CD4-positive, alpha-beta T cell treated with Interferon gamma for 1 hour (primary cell): ENCODE data around the gene PTX4.
"Not testable (repeated sequence)": the region's sequence is repeated elsewhere in the genome, so short reads cannot be mapped to it uniquely, and the experiment has no call there.

Experiments used
- DNase-seq: peaks from one replicate; pipeline ENCODE4 v3.0.0-alpha.2; 2020

PTX4 gene

GRCh38 chr16:1478937-1479336 is 9.8 kb downstream of the PTX4 start:
- DNase-seq = not testable (repeated sequence)

- DNase-seq = no peak
Measured at GRCh38 chr16:1477033-1477432, 11.7 kb downstream of the PTX4 start.

GRCh38 chr16:1475552-1476114 is 13.1 kb downstream of the PTX4 start:
- DNase-seq = no peak

- DNase-seq = peak; percentile 83
Measured at GRCh38 chr16:1474796-1475551, 13.8 kb downstream of the PTX4 start, which contains the start of gene CLCN7. Gene CLCN7 (minus strand): TSS chr16:1475028. CDS start chr16:1474974, 54 bp downstream.

DNA sequence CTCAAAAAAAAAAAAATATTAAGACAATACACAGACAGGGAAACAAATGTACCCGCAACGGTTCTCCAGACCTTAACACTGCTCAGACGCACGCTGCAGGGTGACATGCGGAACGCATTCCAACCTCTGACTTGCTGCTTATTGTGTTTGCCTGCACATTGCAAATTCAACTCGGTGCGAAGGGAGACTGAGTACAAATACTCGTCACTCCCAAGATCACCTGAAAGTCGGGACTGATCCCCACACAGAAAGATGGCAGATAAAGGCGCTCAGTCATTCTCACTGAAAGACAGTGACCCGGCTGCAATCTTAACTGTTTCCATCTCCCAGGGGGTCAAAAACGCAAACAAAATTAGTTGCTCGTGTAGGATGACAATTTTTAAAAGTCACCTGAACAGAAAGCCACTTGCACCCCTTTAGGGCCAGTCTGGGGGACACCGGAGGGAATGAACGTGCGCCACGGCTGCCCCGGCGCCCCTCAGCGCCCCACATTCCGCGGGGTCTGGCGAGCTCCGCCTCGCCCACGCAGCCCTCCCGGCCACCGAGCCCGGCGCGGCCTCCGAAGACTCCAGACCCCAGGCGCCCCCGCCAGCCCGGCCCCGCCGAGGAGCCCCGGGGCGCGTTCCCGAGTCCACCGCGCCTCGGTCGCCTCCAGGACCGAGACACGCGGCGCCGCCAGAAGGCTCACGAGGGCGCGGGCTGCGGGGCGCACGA is 14.5 kb downstream of the PTX4 start:
- no peak for DNase-seq

GRCh38 chr16:1472974-1473373 is 15.8 kb downstream of the PTX4 start:
- no peak for DNase-seq

DNA sequence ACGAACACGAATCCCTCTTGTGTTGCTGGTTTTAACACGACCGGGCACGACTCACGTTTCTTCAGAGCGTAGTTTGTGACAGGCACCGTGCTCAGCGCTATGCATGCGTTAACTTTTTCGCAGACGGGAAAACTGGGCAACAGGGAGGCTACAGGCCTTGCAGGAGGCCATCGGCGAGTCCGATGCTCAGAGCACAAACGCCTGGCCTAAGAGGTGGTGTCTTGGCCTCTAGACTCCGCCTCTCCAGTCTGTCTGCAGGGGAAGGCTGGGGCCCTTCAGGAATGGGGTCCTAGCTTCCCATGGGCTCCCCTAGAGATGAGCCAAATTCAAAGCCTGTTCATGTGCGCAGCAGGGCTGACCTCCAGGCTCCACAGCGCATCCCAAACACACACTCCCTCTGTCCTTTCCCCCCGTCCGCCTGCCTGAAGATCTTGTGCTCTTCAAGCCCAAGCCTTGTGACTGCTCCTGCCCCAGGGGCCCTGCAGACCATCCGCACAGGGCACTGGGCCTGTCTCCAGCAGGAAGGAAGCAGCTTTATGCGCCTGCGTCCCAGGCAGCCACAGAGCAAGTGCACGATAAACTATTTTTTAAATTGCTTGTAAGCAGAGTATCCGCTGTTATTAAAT is 17.1 kb downstream of the PTX4 start:
- DNase-seq = no peak

DNA sequence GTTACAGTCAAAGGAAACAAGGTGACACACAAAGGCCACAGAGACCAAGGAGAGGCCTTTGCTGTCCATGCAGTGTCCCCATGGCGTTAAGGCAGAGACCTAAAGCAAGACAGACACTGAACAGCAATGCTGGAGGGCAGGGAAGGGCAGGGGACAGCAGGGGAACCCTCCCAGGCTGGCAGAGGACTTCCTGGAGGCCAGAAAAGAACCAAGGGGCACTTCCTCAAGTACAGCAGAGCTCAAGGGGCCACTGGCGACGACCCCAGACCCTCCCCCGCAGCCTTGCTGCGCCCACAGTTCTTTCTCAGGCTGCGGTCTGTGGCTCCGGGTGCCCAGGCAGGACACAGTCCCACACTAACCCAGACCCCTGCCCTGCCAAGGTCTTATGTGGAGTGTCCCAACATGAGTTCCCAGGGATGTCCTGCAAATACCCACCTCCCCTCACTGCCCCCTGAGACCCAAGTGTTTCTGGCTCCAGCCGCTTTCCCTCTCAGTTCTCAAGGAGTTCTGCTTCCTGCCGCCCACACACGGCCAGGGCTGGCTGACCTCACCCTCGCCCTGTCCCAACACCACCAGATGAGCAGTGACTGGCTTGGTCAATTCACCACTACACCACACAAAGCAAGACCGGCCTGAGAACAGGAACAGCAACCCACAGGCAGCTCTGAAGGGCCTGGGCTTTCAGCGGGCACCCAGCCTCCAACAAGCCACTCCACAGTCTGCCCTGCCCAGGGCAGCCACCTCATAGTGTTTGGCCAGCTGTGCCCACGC is 18.1 kb downstream of the PTX4 start:
- peak; percentile 51 for DNase-seq

GRCh38 chr16:1469693-1470201 is 19.0 kb downstream of the PTX4 start:
- peak; percentile 35 for DNase-seq

DNA sequence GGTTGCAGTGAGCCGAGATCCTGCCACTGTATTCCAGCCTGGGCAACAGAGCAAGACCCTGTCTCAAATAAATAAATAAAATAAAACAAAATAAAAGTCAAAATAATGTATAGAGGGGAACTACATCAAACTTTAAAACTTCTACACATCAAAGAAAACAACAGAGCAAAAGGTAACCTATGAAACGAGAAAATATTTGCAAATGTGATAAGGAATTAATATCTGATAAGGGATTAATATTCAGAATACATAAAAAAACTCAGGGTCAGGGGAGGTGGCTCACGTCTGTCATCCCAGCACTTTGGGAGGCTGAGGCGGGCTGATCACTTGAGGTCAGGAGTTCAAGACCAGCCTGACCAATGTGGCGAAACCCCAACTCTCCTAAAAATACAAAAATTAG is 19.6 kb downstream of the PTX4 start:
- DNase-seq = not testable (repeated sequence)

GRCh38 chr16:1468426-1468810 is 20.3 kb downstream of the PTX4 start:
- no peak for DNase-seq

- DNase-seq = no peak
Measured at GRCh38 chr16:1466968-1467521, 21.7 kb downstream of the PTX4 start.

- DNase-seq = no peak
Measured at GRCh38 chr16:1466054-1466453, 22.7 kb downstream of the PTX4 start.

DNA sequence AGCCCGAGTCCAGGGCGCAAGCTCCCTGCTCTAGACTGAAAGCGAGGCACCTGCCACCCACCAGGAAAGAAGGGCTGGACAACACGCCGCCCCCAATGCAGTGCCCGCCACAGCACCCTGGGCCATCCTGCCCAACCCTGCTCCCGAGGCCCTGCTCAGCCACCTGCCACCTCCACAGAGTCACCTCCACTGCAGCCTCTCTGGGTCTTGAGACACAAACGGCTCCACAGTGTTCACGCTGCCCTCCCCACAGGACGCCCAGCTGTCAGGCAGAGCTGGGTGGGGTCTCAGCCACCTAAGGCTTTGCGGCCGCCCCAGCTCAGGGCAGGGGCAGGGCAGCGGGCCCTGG is 23.2 kb downstream of the PTX4 start:
- DNase-seq = no peak

- no peak for DNase-seq
Measured at GRCh38 chr16:1464894-1465566, 23.7 kb downstream of the PTX4 start.

- no peak for DNase-seq
Measured at GRCh38 chr16:1464196-1464893, 24.4 kb downstream of the PTX4 start.

DNA sequence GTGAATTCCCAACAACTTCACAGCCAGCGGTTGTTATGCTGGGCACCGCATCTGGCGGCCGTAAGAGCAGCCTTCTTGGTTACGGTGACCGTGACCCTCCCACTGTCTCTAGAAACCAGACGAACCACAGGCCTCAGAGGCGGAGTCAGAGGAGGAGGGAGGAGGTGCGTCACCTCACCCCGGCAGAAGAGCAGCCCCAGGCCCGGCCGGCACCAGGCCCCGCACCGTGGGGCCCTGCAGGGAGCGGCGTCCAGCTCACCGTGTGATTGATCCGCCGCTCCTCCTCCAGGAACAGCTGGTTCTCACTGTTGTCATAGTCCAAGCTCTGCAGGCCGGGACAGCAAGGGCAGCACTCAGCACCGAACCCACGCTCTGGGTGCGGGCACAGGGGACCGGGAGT is 27.6 kb downstream of the PTX4 start:
- DNase-seq = no peak

- DNase-seq = no peak
Measured at GRCh38 chr16:1460602-1461138, 28.1 kb downstream of the PTX4 start.

GRCh38 chr16:1459967-1460366 is 28.8 kb downstream of the PTX4 start:
- no peak for DNase-seq

DNA sequence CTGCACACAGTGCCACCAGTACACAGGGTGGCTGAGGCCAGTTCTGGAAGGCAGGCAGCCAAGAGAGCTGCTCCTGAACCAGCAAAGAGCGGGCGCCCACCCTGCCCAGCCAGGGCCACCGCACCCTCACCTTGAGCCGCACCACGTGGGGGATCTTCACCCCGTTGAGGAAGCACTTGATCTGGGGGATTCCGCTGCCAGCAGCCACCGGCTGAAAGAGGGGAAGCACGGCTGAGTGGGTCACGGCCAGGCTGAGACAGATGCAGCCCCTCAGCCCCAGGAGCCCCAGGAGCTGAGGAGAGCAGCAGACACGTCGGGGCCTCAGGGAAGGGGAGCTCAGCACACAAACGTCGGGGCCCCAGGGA is 29.8 kb downstream of the PTX4 start:
- peak; percentile 78 for DNase-seq
